Esophagus muscularis mucosa (tissue), 4 donors: Measurements from ENCODE around the gene UNC119B.
"Not testable (repeated sequence)": the region's sequence is repeated elsewhere in the genome, so short reads cannot be mapped to it uniquely, and the experiment has no call there.

Source experiments
- CTCF ChIP-seq, 3 experiments: fragments of 200-600 bp in 2 of 3; fragments of 450-650 bp in 1 of 3; sonication (generic) in 2 of 3; IDR thresholded peaks; one replicate each; pipeline ENCODE4 v1.5.1; 2017 to 2019; ENCODE audit warnings: antibody characterized with exemption in 3 of 3, mild to moderate bottlenecking in 2 of 3, moderate library complexity in 1 of 3
- EP300 ChIP-seq: sonication (generic); formaldehyde crosslinking; IDR thresholded peaks from one replicate; pipeline ENCODE4 v1.6.1; 2017; ENCODE audit warnings: antibody characterized with exemption
- POLR2A ChIP-seq: fragments of 450-650 bp; IDR thresholded peaks from one replicate; pipeline ENCODE4 v1.6.1; 2017; ENCODE audit warnings: antibody characterized with exemption, moderate library complexity, mild to moderate bottlenecking, low read depth
- POLR2AphosphoS5 ChIP-seq, 2 donors: sonication (generic); formaldehyde crosslinking; IDR thresholded peaks; one replicate each; pipeline ENCODE4 v1.6.1; 2017; ENCODE audit warnings: antibody characterized with exemption in 2 of 2

- TF ChIP-seq CTCF (IDR thresholded peaks at IDR 0.05); POLR2AphosphoS5 (IDR thresholded peaks at IDR 0.05); EP300; POLR2A: not testable (repeated sequence)
Measured at GRCh38 chr12:120732198-120732597, 21.9 kb downstream of the UNC119B start.
